ENCODE results near the gene SPSB1. TPM values are rescaled to one million over a fixed set of nuclear protein-coding genes. Genes with fewer than 3 reads are reported as not detected.

Gene SPSB1
- total RNA-seq, 2 donors from 2014 or later = 29.0 to 57.1 TPM

GRCh38 chr1:9267352-9267686 is 25.4 kb upstream of the SPSB1 start:
- H3K9me3 ChIP-seq = no peaks in the 10 kb centered on the region
- no peaks in the 10 kb centered on the region for H3K27me3 ChIP-seq (replicated peaks; ENCODE audit: insufficient read depth)
- H3K36me3 ChIP-seq = peaks cover 19 to 21% of the 10 kb centered on the region in 2 donors
- H3K4me1 ChIP-seq (replicated peaks) = no peaks in the 10 kb centered on the region
- H3K4me3 ChIP-seq = no peak overlapping the region
- 78% methylated on average over 7 of the region's 7 CpGs for WGBS
- intact Hi-C loops (cut with DNase I) = loop anchor here (5.0 kb wide), 2 partner anchors 190 to 225 kb away; no protein-coding TSS in a partner anchor
- DNase-seq (ENCODE audit: low spot score) = no peak
- H3K27ac ChIP-seq = no peak overlapping the region
- TF ChIP-seq POLR2A (IDR thresholded peaks at IDR 0.05) (no peak), POLR2AphosphoS5 (IDR thresholded peaks at IDR 0.05) (no peak), CTCF (IDR thresholded peaks at IDR 0.05) (peak in 1 of 4 experiments; percentile 2)

GRCh38 chr1:9267827-9268581 is 24.7 kb upstream of the SPSB1 start:
- 85% methylated on average over 7 of the region's 7 CpGs for WGBS
- intact Hi-C loops (cut with DNase I) = loop anchor here (5.0 kb wide), 2 partner anchors 189 to 224 kb away; no protein-coding TSS in a partner anchor
- no peaks in the 10 kb centered on the region for H3K27me3 ChIP-seq (replicated peaks; ENCODE audit: insufficient read depth)
- no peak for DNase-seq (ENCODE audit: low spot score)
- no peaks in the 10 kb centered on the region for H3K4me1 ChIP-seq (replicated peaks)
- H3K27ac ChIP-seq = no peak overlapping the region
- no peak overlapping the region for H3K4me3 ChIP-seq
- no peak for TF ChIP-seq CTCF (IDR thresholded peaks at IDR 0.05)
- TF ChIP-seq POLR2AphosphoS5 (IDR thresholded peaks at IDR 0.05) = no peak
- TF ChIP-seq POLR2A (IDR thresholded peaks at IDR 0.05) = no peak
- no peaks in the 10 kb centered on the region for H3K9me3 ChIP-seq
- H3K36me3 ChIP-seq = peaks cover 15 to 19% of the 10 kb centered on the region in 2 donors

- Histone ChIP-seq H3K36me3 (peaks cover 12 to 13% of the 10 kb centered on the region in 2 donors), H3K9me3 (no peaks in the 10 kb centered on the region), H3K27ac (no peak overlapping the region), H3K4me3 (no peak overlapping the region), H3K4me1 (replicated peaks) (no peaks in the 10 kb centered on the region), H3K27me3 (replicated peaks; ENCODE audit: insufficient read depth) (no peaks in the 10 kb centered on the region)
- intact Hi-C loops (cut with DNase I) = loop anchor here (5.0 kb wide), 2 partner anchors 188 to 223 kb away; no protein-coding TSS in a partner anchor
- no peak for TF ChIP-seq CTCF (IDR thresholded peaks at IDR 0.05)
- no peak for TF ChIP-seq POLR2A (IDR thresholded peaks at IDR 0.05)
- no peak for TF ChIP-seq POLR2AphosphoS5 (IDR thresholded peaks at IDR 0.05)
- 71% methylated on average over 17 of the region's 17 CpGs for WGBS
- DNase-seq (ENCODE audit: low spot score) = no peak
These were observed 23.6 kb upstream of the SPSB1 start for GRCh38 chr1:9269078-9269501.

DNA sequence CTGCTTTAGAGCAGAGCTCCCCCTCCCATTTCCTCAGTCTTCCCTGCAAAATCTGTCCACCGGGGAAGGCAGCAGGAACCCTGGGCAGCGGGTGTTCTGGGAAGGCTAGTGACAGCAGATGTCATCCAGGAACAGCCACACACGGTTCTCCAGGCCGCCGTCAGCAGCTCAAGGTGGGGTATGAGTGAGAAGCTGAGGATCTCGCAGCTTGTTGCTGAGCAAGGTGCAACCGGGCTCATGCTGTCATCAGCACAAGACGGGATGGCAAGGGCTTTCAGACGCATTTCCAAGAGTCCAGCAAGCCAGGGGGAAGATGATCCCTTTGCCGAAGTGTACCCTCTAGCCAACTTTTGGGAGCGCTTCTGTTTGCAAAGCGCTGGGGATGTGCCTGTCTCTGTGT is 23.0 kb upstream of the SPSB1 start:
- 69% methylated on average over 12 of the region's 12 CpGs for WGBS
- intact Hi-C loops (cut with DNase I) = loop anchor here (5.0 kb wide), 2 partner anchors 188 to 223 kb away; no protein-coding TSS in a partner anchor
- H3K27me3 ChIP-seq (replicated peaks; ENCODE audit: insufficient read depth) = no peaks in the 10 kb centered on the region
- TF ChIP-seq POLR2AphosphoS5 (IDR thresholded peaks at IDR 0.05) = no peak
- no peak for TF ChIP-seq POLR2A (IDR thresholded peaks at IDR 0.05)
- no peak for TF ChIP-seq CTCF (IDR thresholded peaks at IDR 0.05)
- no peak overlapping the region for H3K4me3 ChIP-seq
- H3K9me3 ChIP-seq = no peaks in the 10 kb centered on the region
- peaks cover 6 to 7% of the 10 kb centered on the region in 2 donors for H3K36me3 ChIP-seq
- no peaks in the 10 kb centered on the region for H3K4me1 ChIP-seq (replicated peaks)
- no peak overlapping the region for H3K27ac ChIP-seq
- no peak for DNase-seq (ENCODE audit: low spot score)

Data from prostate gland (tissue), 2 donors.